ENCODE data around the gene ADCY10.
"Not testable (repeated sequence)": the region's sequence is repeated elsewhere in the genome, so short reads cannot be mapped to it uniquely, and the experiment has no call there.

Gene ADCY10

GRCh38 chr1:167882376-167882775 is 31.6 kb downstream of the ADCY10 start:
- no peak for DNase-seq

- no peak for DNase-seq
These were observed 32.1 kb downstream of the ADCY10 start for GRCh38 chr1:167881786-167882185.

GRCh38 chr1:167881069-167881468 is 32.9 kb downstream of the ADCY10 start:
- DNase-seq, result no peak

GRCh38 chr1:167880580-167881021 is 33.3 kb downstream of the ADCY10 start:
- no peak for DNase-seq

GRCh38 chr1:167879508-167879907 is 34.4 kb downstream of the ADCY10 start:
- no peak for DNase-seq

- no peak for DNase-seq
These were observed 35.4 kb downstream of the ADCY10 start for GRCh38 chr1:167878372-167879160.

- DNase-seq, result no peak
These were observed 37.2 kb downstream of the ADCY10 start for GRCh38 chr1:167876597-167877175.

- no peak for DNase-seq
These were observed 42.6 kb downstream of the ADCY10 start for GRCh38 chr1:167871331-167871730.

- DNase-seq, result not testable (repeated sequence)
These were observed 44.6 kb downstream of the ADCY10 start for GRCh38 chr1:167869157-167870001.

GRCh38 chr1:167866739-167867414 is 47.1 kb downstream of the ADCY10 start:
- DNase-seq, result not testable (repeated sequence)

GRCh38 chr1:167866326-167866725 is 47.6 kb downstream of the ADCY10 start:
- not testable (repeated sequence) for DNase-seq

GRCh38 chr1:167865804-167866308 is 48.1 kb downstream of the ADCY10 start:
- DNase-seq, result not testable (repeated sequence)

- DNase-seq, result not testable (repeated sequence)
These were observed 48.7 kb downstream of the ADCY10 start for GRCh38 chr1:167865193-167865592.

GRCh38 chr1:167864392-167865032 is 49.4 kb downstream of the ADCY10 start:
- DNase-seq, result no peak

- no peak for DNase-seq
These were observed 50.0 kb downstream of the ADCY10 start for GRCh38 chr1:167863921-167864279.

GRCh38 chr1:167863191-167863920 is 50.6 kb downstream of the ADCY10 start:
- not testable (repeated sequence) for DNase-seq

GRCh38 chr1:167862432-167863076 is 51.4 kb downstream of the ADCY10 start:
- DNase-seq, result no peak

- DNase-seq, result no peak
These were observed 52.1 kb downstream of the ADCY10 start for GRCh38 chr1:167861664-167862381.

GRCh38 chr1:167860231-167860923 is 53.6 kb downstream of the ADCY10 start:
- DNase-seq, result no peak
